GM23248 (cell line): Measurements from ENCODE around the gene FLG2.

Experiments
- EZH2 ChIP-seq: fragments of 200-600 bp; sonication (generic); IDR thresholded peaks from 2 replicates; pipeline ENCODE4 v1.6.1; 2018; ENCODE audit warnings: antibody characterized with exemption, mild to moderate bottlenecking; ENCODE audit not compliant: insufficient read depth, poor library complexity, severe bottlenecking
- EZH2phosphoT487 ChIP-seq: fragments of 200-600 bp; sonication (generic); IDR thresholded peaks from 2 replicates; pipeline ENCODE4 v1.6.1; 2018; ENCODE audit warnings: antibody characterized with exemption, moderate library complexity, mild to moderate bottlenecking, low read depth; ENCODE audit not compliant: insufficient read depth

GRCh38 chr1:152347116-152347728, 12.6 kb downstream of the FLG2 start:
- no peak for TF ChIP-seq EZH2
- TF ChIP-seq EZH2phosphoT487: no peak
